Osteoblast (primary cell): ENCODE measurements around the gene PCDHGA1. TPM values are rescaled to one million over a fixed set of nuclear protein-coding genes. Genes with fewer than 3 reads are reported as not detected.

Experiments used
- DNase-seq: peaks from one replicate; pipeline ENCODE4 v3.0.0; 2011; ENCODE audit warnings: low spot score, mixed read lengths; ENCODE audit not compliant: insufficient read length; ENCODE audit errors: missing footprints
- H2AFZ ChIP-seq: 2 replicates; pipeline ENCODE4 v1.6.0; 2011; ENCODE audit warnings: mild to moderate bottlenecking, low read length
- H3K27ac ChIP-seq: 2 replicates; pipeline ENCODE4 v1.5.1; 2011; ENCODE audit warnings: mild to moderate bottlenecking, low read depth, low read length, moderate library complexity
- H3K27me3 ChIP-seq: 2 replicates; pipeline ENCODE4 v1.6.0; 2012; ENCODE audit warnings: mild to moderate bottlenecking, control low read depth, inconsistent platforms, low read length, moderate library complexity; ENCODE audit not compliant: insufficient read depth
- H3K36me3 ChIP-seq: 2 replicates; pipeline ENCODE4 v1.5.1; 2011; ENCODE audit warnings: mild to moderate bottlenecking, low read length, control low read depth, moderate library complexity; ENCODE audit not compliant: insufficient read depth
- H3K4me1 ChIP-seq: 2 replicates; pipeline ENCODE4 v1.5.1; 2011; ENCODE audit warnings: mild to moderate bottlenecking, low read length, control low read depth, moderate library complexity; ENCODE audit not compliant: insufficient read depth
- H3K4me2 ChIP-seq: 2 replicates; pipeline ENCODE4 v1.6.0; 2011; ENCODE audit warnings: mild to moderate bottlenecking, low read length; ENCODE audit not compliant: insufficient read depth
- H3K4me3 ChIP-seq: fragments of 200-600 bp; sonication (generic); 3 replicates; pipeline ENCODE4 v1.5.1; 2012; ENCODE audit warnings: mild to moderate bottlenecking, low read length, inconsistent platforms; ENCODE audit not compliant: insufficient read depth
- H3K79me2 ChIP-seq: 2 replicates; pipeline ENCODE4 v1.6.0; 2012; ENCODE audit warnings: mild to moderate bottlenecking, low read length, control low read depth, inconsistent platforms; ENCODE audit not compliant: insufficient read depth
- H3K9me3 ChIP-seq: 2 replicates; pipeline ENCODE4 v1.5.1; 2011; ENCODE audit warnings: low read depth, low read length, control low read depth
- H4K20me1 ChIP-seq: 2 replicates; pipeline ENCODE4 v1.6.0; 2012; ENCODE audit warnings: mild to moderate bottlenecking, low read length, control low read depth; ENCODE audit not compliant: insufficient read depth
- total RNA-seq: library from RNA; depleted of rRNA; stranded (reverse); fragments of >200 nt; gene quantifications from 2 replicates; pipeline ENCODE4 v1.2.3, GENCODE V29; 2012
- TF ChIP-seq, protein P1 (sequence below): IDR thresholded peaks from 2 replicates; pipeline ENCODE4 v1.5.1; 2011; ENCODE audit warnings: mild to moderate bottlenecking, low read depth, low read length, moderate library complexity; ENCODE audit errors: extremely low read depth

PCDHGA1 gene
- total RNA-seq, 1 donor = 1.1 TPM

DNA sequence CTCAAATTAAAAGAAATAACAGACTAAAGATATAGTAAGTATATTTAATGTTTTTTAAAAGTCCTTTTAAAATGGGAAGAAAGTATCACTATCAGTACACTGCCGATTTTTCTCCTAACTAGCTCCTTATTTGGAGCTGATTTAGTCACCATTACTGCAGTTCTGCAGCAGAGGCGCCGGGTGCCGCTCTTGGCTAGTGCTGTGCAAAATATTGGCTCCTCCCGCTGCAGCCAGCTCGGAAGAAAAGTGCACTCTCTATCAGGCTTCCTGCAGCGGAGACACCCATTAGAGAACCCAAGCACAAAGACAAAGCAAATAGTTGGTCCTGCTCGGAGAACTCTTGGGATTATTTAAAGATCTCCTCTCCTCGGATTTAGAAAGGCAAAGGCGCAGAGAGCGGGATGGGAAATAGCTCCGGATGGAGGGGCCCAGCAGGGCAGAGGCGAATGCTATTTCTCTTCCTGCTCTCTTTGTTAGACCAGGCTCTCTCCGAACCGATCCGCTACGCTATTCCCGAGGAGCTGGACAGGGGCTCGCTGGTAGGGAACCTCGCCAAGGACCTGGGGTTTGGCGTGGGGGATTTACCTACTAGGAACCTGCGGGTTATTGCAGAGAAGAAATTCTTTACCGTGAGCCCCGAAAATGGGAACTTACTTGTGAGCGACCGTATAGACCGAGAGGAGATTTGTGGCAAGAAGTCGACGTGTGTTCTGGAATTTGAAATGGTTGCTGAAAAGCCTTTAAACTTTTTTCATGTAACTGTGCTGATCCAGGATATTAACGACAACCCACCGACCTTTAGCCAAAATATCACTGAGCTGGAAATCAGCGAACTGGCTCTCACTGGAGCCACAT lies 39.9 kb downstream of the PCDHGA1 start, which contains the start of gene PCDHGB3:
TSS of gene PCDHGB3 (plus strand) at position 249 of the 855 bp plus-strand sequence. CDS start at position 402, 153 bp downstream.
- no peaks in the 10 kb centered on the region for H3K4me1 ChIP-seq
- H3K27me3 ChIP-seq = peaks cover 41% of the 10 kb centered on the region
- H2AFZ ChIP-seq = peak within 1 kb of the TSS; percentile 70
- H3K79me2 ChIP-seq = no peaks in the 10 kb centered on the region
- no peaks in the 10 kb centered on the region for H3K36me3 ChIP-seq
- DNase-seq = peak; percentile 87
- peak within 1 kb of the TSS; percentile 67 for H3K4me3 ChIP-seq
- H3K9me3 ChIP-seq = peaks cover 17% of the 10 kb centered on the region
- no peaks in the 10 kb centered on the region for H4K20me1 ChIP-seq
- no peak within 1 kb of the TSS for H3K27ac ChIP-seq
- TF ChIP-seq, protein P1, sequence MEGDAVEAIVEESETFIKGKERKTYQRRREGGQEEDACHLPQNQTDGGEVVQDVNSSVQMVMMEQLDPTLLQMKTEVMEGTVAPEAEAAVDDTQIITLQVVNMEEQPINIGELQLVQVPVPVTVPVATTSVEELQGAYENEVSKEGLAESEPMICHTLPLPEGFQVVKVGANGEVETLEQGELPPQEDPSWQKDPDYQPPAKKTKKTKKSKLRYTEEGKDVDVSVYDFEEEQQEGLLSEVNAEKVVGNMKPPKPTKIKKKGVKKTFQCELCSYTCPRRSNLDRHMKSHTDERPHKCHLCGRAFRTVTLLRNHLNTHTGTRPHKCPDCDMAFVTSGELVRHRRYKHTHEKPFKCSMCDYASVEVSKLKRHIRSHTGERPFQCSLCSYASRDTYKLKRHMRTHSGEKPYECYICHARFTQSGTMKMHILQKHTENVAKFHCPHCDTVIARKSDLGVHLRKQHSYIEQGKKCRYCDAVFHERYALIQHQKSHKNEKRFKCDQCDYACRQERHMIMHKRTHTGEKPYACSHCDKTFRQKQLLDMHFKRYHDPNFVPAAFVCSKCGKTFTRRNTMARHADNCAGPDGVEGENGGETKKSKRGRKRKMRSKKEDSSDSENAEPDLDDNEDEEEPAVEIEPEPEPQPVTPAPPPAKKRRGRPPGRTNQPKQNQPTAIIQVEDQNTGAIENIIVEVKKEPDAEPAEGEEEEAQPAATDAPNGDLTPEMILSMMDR = peak; percentile 60
- H3K4me2 ChIP-seq = peak within 1 kb of the TSS; percentile 78

DNA sequence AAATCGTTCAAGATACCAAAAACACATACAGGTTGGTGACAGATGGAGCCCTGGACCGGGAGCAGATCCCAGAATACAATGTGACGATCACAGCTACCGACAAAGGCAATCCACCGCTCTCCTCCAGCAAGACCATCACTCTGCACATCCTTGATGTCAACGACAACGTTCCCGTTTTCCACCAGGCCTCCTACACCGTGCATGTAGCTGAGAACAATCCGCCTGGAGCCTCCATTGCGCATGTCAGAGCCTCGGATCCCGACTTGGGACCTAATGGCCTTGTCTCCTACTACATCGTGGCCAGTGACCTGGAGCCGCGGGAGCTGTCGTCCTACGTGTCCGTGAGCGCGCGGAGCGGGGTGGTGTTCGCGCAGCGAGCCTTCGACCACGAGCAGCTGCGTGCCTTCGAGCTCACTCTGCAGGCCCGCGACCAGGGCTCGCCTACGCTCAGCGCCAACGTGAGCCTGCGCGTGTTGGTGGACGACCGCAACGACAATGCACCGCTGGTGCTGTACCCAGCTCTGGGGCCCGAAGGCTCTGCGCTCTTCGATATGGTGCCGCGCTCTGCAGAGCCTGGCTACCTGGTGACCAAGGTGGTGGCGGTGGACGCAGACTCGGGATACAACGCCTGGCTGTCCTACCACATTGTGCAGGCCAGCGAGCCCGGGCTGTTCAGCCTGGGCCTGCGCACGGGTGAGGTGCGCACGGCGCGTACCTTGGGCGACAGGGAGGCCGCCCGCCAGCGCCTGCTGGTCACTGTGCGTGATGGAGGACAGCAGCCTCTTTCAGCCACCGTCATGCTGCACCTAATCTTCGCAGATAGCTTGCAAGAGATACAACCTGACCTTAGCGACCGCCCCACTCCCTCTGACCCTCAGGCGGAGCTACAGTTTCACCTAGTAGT lies 41.5 kb downstream of the PCDHGA1 start:
- Histone ChIP-seq H4K20me1 (no peaks in the 10 kb centered on the region), H3K27me3 (peaks cover 25% of the 10 kb centered on the region), H3K36me3 (no peaks in the 10 kb centered on the region), H3K4me1 (no peaks in the 10 kb centered on the region), H3K9me3 (peaks cover 8% of the 10 kb centered on the region), H3K79me2 (no peaks in the 10 kb centered on the region), H3K4me2 (no peak overlapping the region), H3K4me3 (no peak overlapping the region), H3K27ac (no peak overlapping the region), H2AFZ (no peak overlapping the region)
- no peak for DNase-seq
- TF ChIP-seq, protein P1 = no peak

DNA sequence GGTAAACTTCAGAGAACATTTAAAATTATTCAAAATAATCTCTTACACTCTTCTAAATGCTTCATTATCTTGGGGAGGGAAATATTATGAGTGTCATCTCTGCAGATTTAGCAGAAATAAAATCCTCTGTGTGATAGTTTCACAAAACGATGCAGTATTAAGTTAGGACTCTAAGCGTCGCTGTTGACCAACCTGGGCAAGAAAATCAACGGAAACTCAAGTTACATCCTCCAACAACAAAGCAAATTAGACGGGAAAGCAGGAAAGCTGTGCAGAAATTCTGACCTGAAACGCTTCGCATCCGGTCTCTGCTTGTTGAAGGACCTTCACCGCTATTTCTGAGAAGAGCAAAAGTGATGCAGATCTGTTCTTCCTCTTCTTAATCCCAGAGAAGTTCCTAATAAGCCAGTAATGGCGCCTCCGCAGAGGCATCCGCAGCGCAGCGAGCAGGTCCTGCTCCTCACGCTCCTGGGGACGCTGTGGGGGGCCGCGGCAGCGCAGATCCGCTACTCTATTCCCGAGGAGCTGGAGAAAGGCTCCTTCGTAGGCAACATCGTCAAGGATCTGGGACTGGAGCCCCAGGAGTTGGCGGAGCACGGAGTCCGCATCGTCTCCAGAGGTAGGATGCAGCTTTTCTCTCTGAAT lies 43.5 kb downstream of the PCDHGA1 start, which contains the start of gene PCDHGA6:
TSS of gene PCDHGA6 (plus strand) at position 219 of the 645 bp plus-strand sequence. CDS start at position 412, 193 bp downstream.
- Histone ChIP-seq H3K4me2 (peak within 1 kb of the TSS; percentile 21), H3K9me3 (peaks cover 8% of the 10 kb centered on the region)

More for the DNA sequence above, 43.5 kb downstream of the PCDHGA1 start, which contains the start of gene PCDHGA6:
- Histone ChIP-seq H3K79me2 (no peaks in the 10 kb centered on the region), H3K4me3 (peak within 1 kb of the TSS; percentile 68), H4K20me1 (no peaks in the 10 kb centered on the region), H3K36me3 (no peaks in the 10 kb centered on the region), H3K27me3 (peaks cover 16% of the 10 kb centered on the region), H2AFZ (peak within 1 kb of the TSS; percentile 55), H3K4me1 (no peaks in the 10 kb centered on the region), H3K27ac (no peak within 1 kb of the TSS)
- peak; percentile 84 for DNase-seq
- TF ChIP-seq, protein P1 = peak; percentile 61
